ENCODE measurements around the gene TMBIM1. TPM values are rescaled to one million over a fixed set of nuclear protein-coding genes. Genes with fewer than 3 reads are reported as not detected.

TMBIM1 gene
- total RNA-seq, 4 donors from 2014 or later, result 131 to 238 (median 197) TPM

DNA sequence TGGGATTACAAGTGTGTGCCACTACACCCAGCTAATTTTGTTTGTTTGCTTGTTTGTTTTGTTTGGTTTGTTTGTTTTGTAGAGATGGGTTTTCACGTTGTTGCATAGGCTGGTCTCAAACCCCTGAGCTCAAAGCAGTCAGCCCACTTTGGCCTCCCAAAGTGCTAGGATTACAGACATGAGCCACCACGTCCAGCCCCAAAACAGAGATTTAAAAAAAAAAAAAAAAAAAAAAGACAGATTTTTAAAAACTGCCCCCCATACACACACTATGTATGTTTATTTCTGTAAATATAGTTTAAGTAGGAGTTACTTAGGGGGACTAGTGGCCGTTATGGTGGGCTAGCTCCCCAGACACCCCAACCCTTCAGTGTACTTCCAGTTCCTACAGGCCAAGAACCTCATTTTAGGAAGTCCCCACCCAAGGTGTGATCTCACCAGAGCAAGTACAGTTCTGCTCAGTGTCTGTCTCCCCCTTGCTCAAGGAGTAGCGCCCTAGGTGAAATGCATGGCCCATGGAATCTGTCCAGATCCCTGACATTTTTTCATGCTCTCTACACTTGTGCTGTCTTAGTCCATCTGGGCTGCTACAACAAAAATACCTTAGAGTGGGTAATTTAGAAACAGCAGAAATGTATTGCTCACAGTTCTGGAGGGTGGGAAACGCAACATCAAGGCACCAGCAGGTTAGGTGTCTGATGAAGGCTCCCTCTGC is 1.6 kb upstream of the TMBIM1 start:
- no peaks in the 10 kb centered on the region for H3K9me3 ChIP-seq
- no peaks in the 10 kb centered on the region for H3K36me3 ChIP-seq
- WGBS, result 67% methylated on average over 5 of the region's 5 CpGs
- no peak for TF ChIP-seq EP300 (IDR thresholded peaks at IDR 0.05)
- TF ChIP-seq CTCF (IDR thresholded peaks at IDR 0.05), result no peak
- TF ChIP-seq POLR2A (IDR thresholded peaks at IDR 0.05; ENCODE audit: low read depth), result no peak
- TF ChIP-seq POLR2AphosphoS5 (IDR thresholded peaks at IDR 0.05), result no peak
- H3K27ac ChIP-seq (replicated peaks in 1 of 4), result no peak overlapping the region
- peaks cover 38 to 49% (median 41%) of the 10 kb centered on the region in 4 donors for H3K4me1 ChIP-seq
- H3K27me3 ChIP-seq, result no peaks in the 10 kb centered on the region
- intact Hi-C loops (cut with DNase I), result no loop called here
- DNase-seq (ENCODE audit: extremely low spot score), result no peak
- H3K4me3 ChIP-seq, result no peak overlapping the region

- intact Hi-C loops (cut with DNase I), result loop anchor here (2.0 kb wide), 1 partner anchor 105 kb away; no protein-coding TSS in a partner anchor
- TF ChIP-seq POLR2AphosphoS5 (IDR thresholded peaks at IDR 0.05) (no peak), EP300 (IDR thresholded peaks at IDR 0.05) (no peak), CTCF (IDR thresholded peaks at IDR 0.05) (no peak), POLR2A (IDR thresholded peaks at IDR 0.05; ENCODE audit: low read depth) (no peak)
- Histone ChIP-seq H3K27me3 (no peaks in the 10 kb centered on the region), H3K4me1 (peaks cover 58 to 73% (median 64%) of the 10 kb centered on the region in 4 donors), H3K36me3 (no peaks in the 10 kb centered on the region), H3K9me3 (no peaks in the 10 kb centered on the region), H3K4me3 (peak overlapping the region; percentile 79 to 97 (median 88)), H3K27ac (replicated peaks in 1 of 4) (peak overlapping the region; percentile 93 to 100 (median 96))
- WGBS, result 19% methylated on average over 11 of the region's 12 CpGs
- DNase-seq (ENCODE audit: extremely low spot score), result no peak
Observed at GRCh38 chr2:218291318-218292047, 820 bp downstream of the TMBIM1 start.

GRCh38 chr2:218290316-218291261 is 1.7 kb downstream of the TMBIM1 start:
- 56% methylated on average over 5 of the region's 12 CpGs for whole genome bisulfite sequencing
- TF ChIP-seq POLR2AphosphoS5 (IDR thresholded peaks at IDR 0.05), result no peak
- Histone ChIP-seq H3K27me3 (no peaks in the 10 kb centered on the region), H3K4me3 (peak overlapping the region; percentile 79 to 97 (median 88)), H3K4me1 (peaks cover 67 to 82% (median 73%) of the 10 kb centered on the region in 4 donors), H3K27ac (replicated peaks in 1 of 4) (peak overlapping the region; percentile 93 to 100 (median 96)), H3K36me3 (no peaks in the 10 kb centered on the region), H3K9me3 (no peaks in the 10 kb centered on the region)
- DNase-seq (ENCODE audit: extremely low spot score), result no peak
- intact Hi-C loops (cut with DNase I), result loop anchor here (2.0 kb wide), 1 partner anchor 106 kb away; no protein-coding TSS in a partner anchor

DNA sequence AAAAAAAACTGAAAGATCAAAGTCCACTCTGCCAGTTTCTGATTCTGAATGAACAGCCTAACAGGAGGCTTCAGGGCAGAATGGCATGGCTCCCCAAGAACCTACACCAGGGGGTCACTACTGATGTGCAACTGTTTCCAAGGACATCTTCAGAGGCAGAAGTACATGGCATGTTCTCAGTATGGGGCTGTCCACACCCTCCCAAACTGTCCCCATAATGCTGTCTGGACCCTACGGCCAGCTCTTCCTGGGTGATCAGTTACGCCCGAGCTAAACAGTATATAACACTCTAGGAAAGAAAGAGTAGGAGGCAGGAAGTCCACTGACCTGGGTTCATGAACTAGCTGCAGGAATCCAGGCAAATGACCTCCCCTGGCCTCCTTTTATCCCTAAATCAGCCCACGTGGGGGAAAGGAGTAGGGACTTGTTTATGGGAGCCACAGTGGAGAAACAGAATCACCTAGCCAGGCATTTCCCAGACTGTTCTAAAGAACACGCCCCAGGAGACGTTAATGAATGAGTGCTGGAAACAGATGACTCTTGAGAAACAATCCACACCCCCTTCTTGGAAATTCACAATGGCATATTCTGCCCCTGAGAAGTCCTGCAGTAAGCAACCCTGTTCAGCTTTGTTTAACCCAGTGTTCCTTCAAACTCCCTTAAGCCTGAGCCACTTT is 2.5 kb downstream of the TMBIM1 start:
- DNase-seq (ENCODE audit: extremely low spot score), result peak; percentile 92
- Histone ChIP-seq H3K27me3 (no peaks in the 10 kb centered on the region), H3K9me3 (no peaks in the 10 kb centered on the region), H3K27ac (replicated peaks in 1 of 4) (peak overlapping the region; percentile 93 to 100 (median 96)), H3K4me3 (peak overlapping the region; percentile 79 to 97 (median 88)), H3K4me1 (peaks cover 73 to 90% (median 80%) of the 10 kb centered on the region in 4 donors), H3K36me3 (no peaks in the 10 kb centered on the region)
- WGBS, result 30% methylated on average over 6 of the region's 6 CpGs
- intact Hi-C loops (cut with DNase I), result loop anchor here (2.0 to 10.0 kb wide), 2 partner anchors 107 to 275 kb away; partner anchors contain the start of genes CNOT9 and USP37
- TF ChIP-seq CTCF (IDR thresholded peaks at IDR 0.05) (no peak), EP300 (IDR thresholded peaks at IDR 0.05) (peak; percentile 80), POLR2AphosphoS5 (IDR thresholded peaks at IDR 0.05) (peak; percentile 52 to 76)

Data from esophagus muscularis mucosa (tissue), 4 donors.